ENCODE data around the gene CDH13. TPM values are rescaled to one million over a fixed set of nuclear protein-coding genes. Genes with fewer than 3 reads are reported as not detected.

CDH13 gene
- total and polyA plus RNA-seq, 10 of the 15 experiments (the other 5 are each of a cell fraction or from before 2014, with no cell fraction given) = under 0.01 to 0.05 TPM; not detected in 8

GRCh38 chr16:82957212-82957611, 330.4 kb downstream of the CDH13 start:
- ChIA-PET SMC1A (ENCODE audit: uncharacterized antibody, unreplicated experiment) (no interaction called here), POLR2A (no interaction called here), RAD21 (ENCODE audit: unreplicated experiment) (no interaction called here), CTCF (interaction anchor here (1.6 kb wide), 1 partner anchor 10 kb away, joined by 3 read pairs; no protein-coding TSS in a partner anchor)
- H3K9me3 ChIP-seq (replicated peaks; ENCODE audit: control insufficient read depth, insufficient read depth, low read length) = no peaks in the 10 kb centered on the region
- H3K27me3 ChIP-seq (replicated peaks in 1 of 2; ENCODE audit: control insufficient read depth in 2 of 2, insufficient read depth in 2 of 2, low read length in 1 of 2) = no peaks in the 10 kb centered on the region
- no TSS peak for BruUV-seq (replicated peaks)
- FAIRE-seq = no peak
- H3K4me3 ChIP-seq = no peak overlapping the region
- no peak for DNase-seq (ENCODE audit: low read depth, low spot score)
- no peak overlapping the region for H3K9ac ChIP-seq (ENCODE audit: control insufficient read depth, insufficient read depth, low read length)
- H3K36me3 ChIP-seq (ENCODE audit: control insufficient read depth in 2 of 2, insufficient read depth in 2 of 2, low read length in 1 of 2) = no peaks in the 10 kb centered on the region
- intact Hi-C loops (cut with micrococcal nuclease; ENCODE audit: unreplicated experiment) (no loop called here), in situ Hi-C loops (cut with MboI) (no loop called here)
- H3K79me2 ChIP-seq (ENCODE audit: control insufficient read depth, insufficient read depth, low read length) = no peaks in the 10 kb centered on the region
- 5% methylated on average over 3 of the region's 3 CpGs for WGBS (ENCODE audit: insufficient coverage, insufficient replicate concordance, low lambda C conversion rate, missing lambda C conversion rate)
- no peaks in the 10 kb centered on the region for H3K4me1 ChIP-seq (ENCODE audit: control insufficient read depth, insufficient read depth, low read length)
- no peak overlapping the region for H2AFZ ChIP-seq (ENCODE audit: control insufficient read depth, low read depth, low read length)
- no peak for TF ChIP-seq CBX3 (IDR thresholded peaks at IDR 0.05; ENCODE audit: borderline replicate concordance, low read depth)
- TF ChIP-seq CUX1 (IDR thresholded peaks at IDR 0.05; ENCODE audit: insufficient replicate concordance, low read depth, low read length) = no peak
- no peak for TF ChIP-seq TARDBP (IDR thresholded peaks at IDR 0.05; ENCODE audit: borderline replicate concordance)
- TF ChIP-seq EZH2 (IDR thresholded peaks at IDR 0.05; ENCODE audit: borderline replicate concordance, control insufficient read depth, low read depth, low read length) = no peak
- no peak for TF ChIP-seq ZSCAN29 (IDR thresholded peaks at IDR 0.05)
- TF ChIP-seq ESRRA (IDR thresholded peaks at IDR 0.05; ENCODE audit: low read length) = no peak
- TF ChIP-seq TAF1 (IDR thresholded peaks at IDR 0.05; ENCODE audit: borderline replicate concordance, low read depth, low read length) = no peak
- no peaks in the 10 kb centered on the region for H4K20me1 ChIP-seq (ENCODE audit: control insufficient read depth, insufficient read depth)
- no peak overlapping the region for H3K27ac ChIP-seq (ENCODE audit: control insufficient read depth, insufficient read depth)
- ATAC-seq = no peak
- no peak overlapping the region for H3K4me2 ChIP-seq (ENCODE audit: control insufficient read depth, insufficient read depth)
